ENCODE results near the gene OR52E8.

The OR52E8 gene

DNA sequence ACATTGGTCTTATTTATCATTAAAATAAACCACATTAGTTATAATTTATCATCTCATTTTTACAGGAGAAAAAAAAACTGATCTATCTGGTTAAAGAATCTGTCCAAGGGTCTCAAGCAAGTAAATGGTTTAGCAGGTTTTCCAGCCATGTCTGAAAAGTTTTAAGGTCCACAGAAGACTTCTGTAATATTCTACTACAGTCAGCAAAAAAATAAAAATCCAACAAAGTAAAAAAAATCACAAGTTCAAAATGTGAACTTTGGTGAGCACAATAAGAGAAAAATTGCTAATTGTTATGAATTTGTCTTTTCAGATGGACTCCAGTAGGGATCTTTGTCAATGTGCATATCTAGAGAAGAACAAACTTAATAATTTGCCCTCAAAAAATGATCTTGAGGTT lies 24.3 kb upstream of the OR52E8 start:
- POLR2A ChIA-PET = no interaction called here
- Histone ChIP-seq H3K27ac (ENCODE audit: extremely low read depth, low read depth, low read length) (no peak overlapping the region), H3K4me1 (ENCODE audit: control insufficient read depth, insufficient read depth, low read length) (no peaks in the 10 kb centered on the region), H3K9me3 (ENCODE audit: control insufficient read depth, insufficient read depth, low read depth, low read length) (no peaks in the 10 kb centered on the region), H3K36me3 (ENCODE audit: control insufficient read depth in 2 of 2, insufficient read depth in 1 of 2, low read length in 2 of 2) (no peaks in the 10 kb centered on the region), H3K4me3 (ENCODE audit: low read depth, low read length) (no peak overlapping the region)
- no peak for TF ChIP-seq SP2 (tag by site-specific recombination; IDR thresholded peaks at IDR 0.05)
- CTCF ChIA-PET = no interaction called here

DNA sequence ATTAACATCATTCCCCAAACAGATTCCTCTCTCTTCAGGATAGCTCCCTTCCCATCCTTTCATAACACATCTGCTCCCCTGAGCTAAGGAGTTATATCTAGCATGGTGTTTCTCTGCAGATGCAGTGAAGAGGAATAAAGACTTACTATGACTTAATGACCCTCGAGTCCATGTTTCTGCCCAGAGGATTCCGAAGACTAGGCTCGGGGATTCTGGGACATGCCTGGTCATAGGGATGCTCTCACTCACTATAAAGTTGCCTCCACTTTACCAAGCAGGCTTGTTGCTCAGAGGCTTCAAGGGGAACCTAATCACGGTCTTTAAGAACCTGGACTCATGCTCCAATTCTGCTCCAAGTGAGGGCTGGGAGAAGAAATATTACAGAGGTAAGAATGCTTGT lies 22.8 kb upstream of the OR52E8 start, which contains the start of gene OR52E4:
Gene OR52E4 (plus strand): TSS at position 301 of the 400 bp plus-strand sequence. CDS start 3,664 bp downstream, outside the sequence.
- POLR2A ChIA-PET = no interaction called here
- CTCF ChIA-PET = interaction anchor here (1.0 kb wide), 1 partner anchor 11 kb away, joined by 4 read pairs; no protein-coding TSS in a partner anchor

DNA sequence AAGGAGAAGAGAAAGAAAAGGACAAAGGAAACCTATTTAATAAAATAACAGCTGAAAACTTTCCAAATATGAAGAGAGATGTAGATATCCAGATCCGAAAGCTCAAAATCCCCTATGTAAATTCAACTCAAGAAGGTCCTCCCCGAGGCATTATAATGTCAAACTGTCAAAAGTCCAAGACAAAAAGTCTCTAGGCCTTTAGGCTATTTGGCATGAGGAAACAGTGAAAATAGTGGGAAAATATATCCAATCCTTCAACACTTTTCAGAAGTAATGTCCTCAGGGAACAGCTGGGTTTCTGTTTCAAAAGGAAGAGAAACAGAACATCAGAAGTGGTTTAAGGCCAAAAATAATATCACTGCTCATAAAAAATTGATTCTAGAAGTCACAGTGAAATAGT lies 21.1 kb upstream of the OR52E8 start:
- ChIA-PET POLR2A (no interaction called here), CTCF (no interaction called here)
- Histone ChIP-seq H3K4me1 (ENCODE audit: control insufficient read depth, insufficient read depth, low read length) (no peaks in the 10 kb centered on the region), H3K9me3 (ENCODE audit: control insufficient read depth, insufficient read depth, low read depth, low read length) (no peaks in the 10 kb centered on the region), H3K36me3 (ENCODE audit: control insufficient read depth in 2 of 2, insufficient read depth in 1 of 2, low read length in 2 of 2) (no peaks in the 10 kb centered on the region), H3K27ac (ENCODE audit: extremely low read depth, low read depth, low read length) (no peak overlapping the region), H3K4me3 (ENCODE audit: low read depth, low read length) (no peak overlapping the region)
- TF ChIP-seq ATF2 (tag by site-specific recombination; IDR thresholded peaks at IDR 0.05; ENCODE audit: low read depth) (no peak), ZNF473 (tag by site-specific recombination; IDR thresholded peaks at IDR 0.05) (no peak), ZBTB6 (tag by site-specific recombination; IDR thresholded peaks at IDR 0.05) (no peak), REPIN1 (tag by site-specific recombination; IDR thresholded peaks at IDR 0.05; ENCODE audit: low read depth) (no peak), ZNF155 (tag by site-specific recombination; IDR thresholded peaks at IDR 0.05) (no peak), ZNF558 (tag by site-specific recombination; IDR thresholded peaks at IDR 0.05) (no peak), ZNF184 (tag by site-specific recombination; IDR thresholded peaks at IDR 0.05) (no peak), ZNF837 (tag by site-specific recombination; IDR thresholded peaks at IDR 0.05) (no peak), ZEB2 (tag by site-specific recombination; IDR thresholded peaks at IDR 0.05) (no peak), ZBTB20 (tag by site-specific recombination; IDR thresholded peaks at IDR 0.05) (no peak), KLF17 (tag by site-specific recombination; IDR thresholded peaks at IDR 0.05) (no peak), ZSCAN23 (tag by site-specific recombination; IDR thresholded peaks at IDR 0.05) (no peak), ZNF658 (tag by site-specific recombination; IDR thresholded peaks at IDR 0.05) (no peak), ZNF626 (tag by site-specific recombination; IDR thresholded peaks at IDR 0.05) (no peak), ZNF600 (tag by site-specific recombination; IDR thresholded peaks at IDR 0.05) (no peak), ZBTB1 (tag by site-specific recombination; IDR thresholded peaks at IDR 0.05) (no peak), GLIS1 (tag by site-specific recombination; IDR thresholded peaks at IDR 0.05) (no peak), ZBTB8A (tag by site-specific recombination; IDR thresholded peaks at IDR 0.05) (no peak)
- TF ChIP-seq, protein P1, sequence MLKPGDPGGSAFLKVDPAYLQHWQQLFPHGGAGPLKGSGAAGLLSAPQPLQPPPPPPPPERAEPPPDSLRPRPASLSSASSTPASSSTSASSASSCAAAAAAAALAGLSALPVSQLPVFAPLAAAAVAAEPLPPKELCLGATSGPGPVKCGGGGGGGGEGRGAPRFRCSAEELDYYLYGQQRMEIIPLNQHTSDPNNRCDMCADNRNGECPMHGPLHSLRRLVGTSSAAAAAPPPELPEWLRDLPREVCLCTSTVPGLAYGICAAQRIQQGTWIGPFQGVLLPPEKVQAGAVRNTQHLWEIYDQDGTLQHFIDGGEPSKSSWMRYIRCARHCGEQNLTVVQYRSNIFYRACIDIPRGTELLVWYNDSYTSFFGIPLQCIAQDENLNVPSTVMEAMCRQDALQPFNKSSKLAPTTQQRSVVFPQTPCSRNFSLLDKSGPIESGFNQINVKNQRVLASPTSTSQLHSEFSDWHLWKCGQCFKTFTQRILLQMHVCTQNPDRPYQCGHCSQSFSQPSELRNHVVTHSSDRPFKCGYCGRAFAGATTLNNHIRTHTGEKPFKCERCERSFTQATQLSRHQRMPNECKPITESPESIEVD (tag by site-specific recombination; IDR thresholded peaks at IDR 0.05) = no peak

More for the DNA sequence above, 22.8 kb upstream of the OR52E8 start, which contains the start of gene OR52E4:
- TF ChIP-seq ZNF140 (tag by site-specific recombination; IDR thresholded peaks at IDR 0.05) (no peak), ZNF391 (tag by site-specific recombination; IDR thresholded peaks at IDR 0.05; ENCODE audit: borderline replicate concordance, low read depth) (no peak), SCRT1 (tag by site-specific recombination; IDR thresholded peaks at IDR 0.05; ENCODE audit: borderline replicate concordance) (no peak), ZNF433 (tag by site-specific recombination; IDR thresholded peaks at IDR 0.05; ENCODE audit: low read depth) (no peak), ZNF214 (tag by site-specific recombination; IDR thresholded peaks at IDR 0.05; ENCODE audit: borderline replicate concordance) (no peak)
- TF ChIP-seq, protein P2, sequence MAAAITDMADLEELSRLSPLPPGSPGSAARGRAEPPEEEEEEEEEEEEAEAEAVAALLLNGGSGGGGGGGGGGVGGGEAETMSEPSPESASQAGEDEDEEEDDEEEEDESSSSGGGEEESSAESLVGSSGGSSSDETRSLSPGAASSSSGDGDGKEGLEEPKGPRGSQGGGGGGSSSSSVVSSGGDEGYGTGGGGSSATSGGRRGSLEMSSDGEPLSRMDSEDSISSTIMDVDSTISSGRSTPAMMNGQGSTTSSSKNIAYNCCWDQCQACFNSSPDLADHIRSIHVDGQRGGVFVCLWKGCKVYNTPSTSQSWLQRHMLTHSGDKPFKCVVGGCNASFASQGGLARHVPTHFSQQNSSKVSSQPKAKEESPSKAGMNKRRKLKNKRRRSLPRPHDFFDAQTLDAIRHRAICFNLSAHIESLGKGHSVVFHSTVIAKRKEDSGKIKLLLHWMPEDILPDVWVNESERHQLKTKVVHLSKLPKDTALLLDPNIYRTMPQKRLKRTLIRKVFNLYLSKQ (tag by site-specific recombination; IDR thresholded peaks at IDR 0.05; ENCODE audit: borderline replicate concordance) = no peak
- Histone ChIP-seq H3K9me3 (ENCODE audit: control insufficient read depth, insufficient read depth, low read depth, low read length) (no peaks in the 10 kb centered on the region), H3K36me3 (ENCODE audit: control insufficient read depth in 2 of 2, insufficient read depth in 1 of 2, low read length in 2 of 2) (no peaks in the 10 kb centered on the region), H3K27ac (ENCODE audit: extremely low read depth, low read depth, low read length) (no peak within 1 kb of the TSS), H3K4me3 (ENCODE audit: low read depth, low read length) (no peak within 1 kb of the TSS), H3K4me1 (ENCODE audit: control insufficient read depth, insufficient read depth, low read length) (no peaks in the 10 kb centered on the region)

Data from HEK293 (cell line).